Common myeloid progenitor, CD34-positive (primary cell): ENCODE measurements around the gene ZNHIT3.

ENCODE experiments used
- CTCF ChIA-PET: fragments of 350-600 bp; sonication (Branson Sonifier 250); formaldehyde crosslinking; loops from one replicate; lab custom pipeline; 2021; ENCODE audit warnings: antibody characterized with exemption; lab: Charles Lee
- POLR2A ChIA-PET: fragments of 350-600 bp; sonication (Branson Sonifier 250); formaldehyde crosslinking; loops from one replicate; lab custom pipeline; 2021; ENCODE audit warnings: antibody characterized with exemption; lab: Charles Lee
- DNase-seq, 3 donors: peaks; one replicate each; pipeline versions ENCODE4 v3.0.0 to v3.0.0-alpha.2; 2013
- H3K27ac ChIP-seq, 2 experiments: 1 replicate in 1 of 2; 2 replicates in 1 of 2; pipeline ENCODE4 v1.7.0; 2013; ENCODE audit warnings: inconsistent platforms in 2 of 2, low read length in 2 of 2, mild to moderate bottlenecking in 2 of 2, low read depth in 1 of 2, moderate library complexity in 1 of 2; ENCODE audit not compliant: severe bottlenecking in 2 of 2, insufficient read depth in 1 of 2, poor library complexity in 1 of 2
- H3K27me3 ChIP-seq, 5 experiments: replicated peaks in 2 of 5; 1 replicate in 3 of 5; 2 replicates in 2 of 5; pipeline versions ENCODE4 v1.6.1 to v1.7.0; 2013; ENCODE audit warnings: low read length in 4 of 5, mild to moderate bottlenecking in 2 of 5, moderate library complexity in 2 of 5, inconsistent platforms in 1 of 5; ENCODE audit not compliant: insufficient read depth in 5 of 5, control insufficient read depth in 4 of 5
- H3K36me3 ChIP-seq, 4 experiments: 1 replicate in 2 of 4; 2 replicates in 2 of 4; pipeline versions ENCODE4 v1.6.1 to v1.7.0; 2013; ENCODE audit warnings: low read length in 3 of 4, control low read depth in 1 of 4, mild to moderate bottlenecking in 1 of 4; ENCODE audit not compliant: control insufficient read depth in 4 of 4, insufficient read depth in 4 of 4
- H3K4me1 ChIP-seq, 4 experiments: 1 replicate in 3 of 4; 2 replicates in 1 of 4; pipeline versions ENCODE4 v1.6.1 to v1.7.1; 2013; ENCODE audit warnings: low read length in 3 of 4, mild to moderate bottlenecking in 3 of 4, control low read depth in 1 of 4, inconsistent platforms in 1 of 4, moderate library complexity in 1 of 4; ENCODE audit not compliant: control insufficient read depth in 4 of 4, insufficient read depth in 4 of 4; ENCODE audit errors: control extremely low read depth in 1 of 4
- H3K4me3 ChIP-seq, 7 experiments: 1 replicate in 4 of 7; 2 replicates in 3 of 7; pipeline versions ENCODE4 v1.5.1 to v1.7.0; 2013; ENCODE audit warnings: mild to moderate bottlenecking in 7 of 7, low read length in 6 of 7, moderate library complexity in 6 of 7, inconsistent platforms in 2 of 7, low read depth in 2 of 7, control low read depth in 1 of 7; ENCODE audit not compliant: insufficient read depth in 4 of 7, control insufficient read depth in 1 of 7; ENCODE audit errors: extremely low read depth in 1 of 7
- H3K9me3 ChIP-seq, 5 experiments: 1 replicate in 4 of 5; 2 replicates in 1 of 5; pipeline versions ENCODE4 v1.6.1 to v1.7.1; 2013; ENCODE audit warnings: low read length in 4 of 5, mild to moderate bottlenecking in 2 of 5, inconsistent platforms in 1 of 5, low read depth in 1 of 5, moderate library complexity in 1 of 5; ENCODE audit not compliant: control insufficient read depth in 4 of 5, insufficient read depth in 2 of 5; ENCODE audit errors: control extremely low read depth in 1 of 5
- WGBS: methylation state at CpG from one replicate; pipeline ENCODE4 v1.1.5; 2013; ENCODE audit not compliant: insufficient coverage; 5-methylcytosine and 5-hydroxymethylcytosine counted together

ZNHIT3 gene

GRCh38 chr17:36469733-36470132 lies 16.7 kb upstream of the ZNHIT3 start:
- WGBS: 84% methylated on average over 6 of the region's 7 CpGs
- H3K4me3 ChIP-seq: no peak overlapping the region
- H3K4me1 ChIP-seq: no peaks in the 10 kb centered on the region
- ChIA-PET POLR2A (no interaction called here), CTCF (interaction anchor here (1.3 kb wide), 1 partner anchor 13 kb away, joined by 5 read pairs; no protein-coding TSS in a partner anchor)
- no peak overlapping the region for H3K27ac ChIP-seq
- no peaks in the 10 kb centered on the region for H3K36me3 ChIP-seq
- peaks cover 10 to 66% (median 17%) of the 10 kb centered on the region in 5 experiments for H3K27me3 ChIP-seq
- DNase-seq: no peak
- peaks cover 0 to 3% (median 0%) of the 10 kb centered on the region in 5 experiments for H3K9me3 ChIP-seq

GRCh38 chr17:36470499-36470898 lies 16.0 kb upstream of the ZNHIT3 start:
- Histone ChIP-seq H3K9me3 (no peaks in the 10 kb centered on the region), H3K27ac (no peak overlapping the region), H3K36me3 (no peaks in the 10 kb centered on the region), H3K4me3 (no peak overlapping the region), H3K4me1 (no peaks in the 10 kb centered on the region), H3K27me3 (peaks cover 9 to 63% (median 14%) of the 10 kb centered on the region in 5 experiments)
- DNase-seq: no peak
- POLR2A ChIA-PET: no interaction called here
- CTCF ChIA-PET: no interaction called here

- WGBS: 76% methylated on average over 6 of the region's 7 CpGs
- peaks cover 0 to 6% (median 0%) of the 10 kb centered on the region in 5 experiments for H3K9me3 ChIP-seq
- DNase-seq: no peak
- no peak overlapping the region for H3K27ac ChIP-seq
- POLR2A ChIA-PET: interaction anchor here (0.6 kb wide), 1 partner anchor 930 kb away, joined by 4 read pairs; no protein-coding TSS in a partner anchor
- H3K4me1 ChIP-seq: no peaks in the 10 kb centered on the region
- no peaks in the 10 kb centered on the region for H3K36me3 ChIP-seq
- H3K27me3 ChIP-seq: peaks cover 3 to 44% (median 9%) of the 10 kb centered on the region in 5 experiments
- CTCF ChIA-PET: no interaction called here
- no peak overlapping the region for H3K4me3 ChIP-seq
These were observed 11.9 kb upstream of the ZNHIT3 start for GRCh38 chr17:36474571-36474970.

- WGBS: 94% methylated on average over 4 of the region's 4 CpGs
These were observed 11.0 kb upstream of the ZNHIT3 start for GRCh38 chr17:36475346-36475970.

GRCh38 chr17:36481829-36482228 lies 4.7 kb upstream of the ZNHIT3 start:
- Histone ChIP-seq H3K27ac (no peak overlapping the region), H3K9me3 (no peaks in the 10 kb centered on the region), H3K27me3 (peaks cover 7 to 24% (median 13%) of the 10 kb centered on the region in 5 experiments), H3K4me3 (no peak overlapping the region), H3K36me3 (no peaks in the 10 kb centered on the region), H3K4me1 (peaks cover 7 to 19% (median 18%) of the 10 kb centered on the region in 4 experiments)
- 96% methylated on average over 7 of the region's 7 CpGs for WGBS
- DNase-seq: no peak
- ChIA-PET POLR2A (no interaction called here), CTCF (interaction anchor here (1.4 kb wide), 1 partner anchor 21 kb away, joined by 3 read pairs; no protein-coding TSS in a partner anchor)

More at GRCh38 chr17:36475346-36475970, 11.0 kb upstream of the ZNHIT3 start:
- CTCF ChIA-PET: interaction anchor here (0.9 kb wide), 1 partner anchor 10 kb away, joined by 3 read pairs; no protein-coding TSS in a partner anchor
- Histone ChIP-seq H3K27ac (no peak overlapping the region), H3K4me1 (no peaks in the 10 kb centered on the region), H3K4me3 (no peak overlapping the region), H3K36me3 (no peaks in the 10 kb centered on the region), H3K27me3 (peaks cover 3 to 44% (median 9%) of the 10 kb centered on the region in 5 experiments), H3K9me3 (peaks cover 0 to 6% (median 0%) of the 10 kb centered on the region in 5 experiments)
- POLR2A ChIA-PET: interaction anchor here (0.6 kb wide), 1 partner anchor 929 kb away, joined by 4 read pairs; no protein-coding TSS in a partner anchor
- no peak for DNase-seq

- no peaks in the 10 kb centered on the region for H3K9me3 ChIP-seq
- 10% methylated on average over 63 of the region's 79 CpGs for whole genome bisulfite sequencing
- CTCF ChIA-PET: interaction anchor here (0.8 to 1.4 kb wide), 9 partner anchors 8 to 517 kb away, joined by 3 to 5 read pairs (median 3); no protein-coding TSS in a partner anchor
- peak overlapping the region in 5 of 7 experiments; percentile 15 to 62 (median 54) for H3K4me3 ChIP-seq
- no peaks in the 10 kb centered on the region for H3K36me3 ChIP-seq
- H3K27me3 ChIP-seq: peaks cover 2 to 17% (median 13%) of the 10 kb centered on the region in 5 experiments
- POLR2A ChIA-PET: no interaction called here
- no peak overlapping the region for H3K27ac ChIP-seq
- peak; percentile 75 to 85 (median 83) for DNase-seq
- H3K4me1 ChIP-seq: peaks cover 7 to 29% (median 25%) of the 10 kb centered on the region in 4 experiments
These were observed 3.6 kb upstream of the ZNHIT3 start for GRCh38 chr17:36482611-36483504.
